Measurements from ENCODE around the gene DOC2A. TPM values are rescaled to one million over a fixed set of nuclear protein-coding genes. Genes with fewer than 3 reads are reported as not detected.

The DOC2A gene
- total RNA-seq, 1 donor from 2014 or later, result 3.1 TPM

GRCh38 chr16:30006659-30007377 lies 4.0 kb downstream of the DOC2A start:
- no peak overlapping the region for H3K4me3 Mint-ChIP-seq
- Histone ChIP-seq H2AFZ (replicated peaks) (no peak overlapping the region), H3F3A (ENCODE audit: low read depth) (peaks cover 9% of the 10 kb centered on the region), H3K4me2 (no peak overlapping the region), H3K4me1 (peaks cover 11% of the 10 kb centered on the region), H3K9me3 (ENCODE audit: low read depth) (no peaks in the 10 kb centered on the region), H3K9ac (no peak overlapping the region), H3K27ac (no peak overlapping the region), H3K4me3 (no peak overlapping the region), H4K20me1 (ENCODE audit: low read depth) (peaks cover 4% of the 10 kb centered on the region), H3K36me3 (no peaks in the 10 kb centered on the region), H3K79me2 (ENCODE audit: low read depth) (no peaks in the 10 kb centered on the region), H3K27me3 (peaks cover 31% of the 10 kb centered on the region)
- TF ChIP-seq EZH2phosphoT487 (IDR thresholded peaks at IDR 0.05) (no peak), CTCF (IDR thresholded peaks at IDR 0.05) (no peak), EZH2 (IDR thresholded peaks at IDR 0.05) (no peak)
- no peak for DNase-seq (ENCODE audit: low spot score)
- no peaks in the 10 kb centered on the region for H3K9me3 Mint-ChIP-seq
- peaks cover 3% of the 10 kb centered on the region for H3K36me3 Mint-ChIP-seq
- H3K27ac Mint-ChIP-seq, result no peak overlapping the region
- peaks cover 11% of the 10 kb centered on the region for H3K4me1 Mint-ChIP-seq
- H3K27me3 Mint-ChIP-seq (ENCODE audit: insufficient read depth, low read depth), result peaks cover 5% of the 10 kb centered on the region

- Mint-ChIP-seq H3K27ac (no peak overlapping the region), H3K36me3 (peaks cover 3% of the 10 kb centered on the region), H3K4me1 (peaks cover 9% of the 10 kb centered on the region), H3K27me3 (ENCODE audit: insufficient read depth, low read depth) (peaks cover 8% of the 10 kb centered on the region), H3K4me3 (no peak overlapping the region), H3K9me3 (no peaks in the 10 kb centered on the region)
- Histone ChIP-seq H3K4me3 (no peak overlapping the region), H3K9ac (no peak overlapping the region), H3K27ac (no peak overlapping the region), H3K9me3 (ENCODE audit: low read depth) (no peaks in the 10 kb centered on the region), H3K4me1 (peaks cover 7% of the 10 kb centered on the region), H2AFZ (replicated peaks) (no peak overlapping the region), H3K79me2 (ENCODE audit: low read depth) (no peaks in the 10 kb centered on the region), H3K27me3 (peaks cover 24% of the 10 kb centered on the region), H3K36me3 (no peaks in the 10 kb centered on the region), H3K4me2 (no peak overlapping the region), H3F3A (ENCODE audit: low read depth) (peaks cover 2% of the 10 kb centered on the region), H4K20me1 (ENCODE audit: low read depth) (peaks cover 4% of the 10 kb centered on the region)
- TF ChIP-seq CTCF (IDR thresholded peaks at IDR 0.05), result no peak
- no peak for TF ChIP-seq EZH2 (IDR thresholded peaks at IDR 0.05)
- TF ChIP-seq EZH2phosphoT487 (IDR thresholded peaks at IDR 0.05), result no peak
- DNase-seq (ENCODE audit: low spot score), result no peak
Measured at GRCh38 chr16:30006095-30006473, 4.7 kb downstream of the DOC2A start.

GRCh38 chr16:30005341-30006094 lies 5.3 kb downstream of the DOC2A start:
- no peak overlapping the region for H3K27ac ChIP-seq
- no peak overlapping the region for H3K9ac ChIP-seq
- no peaks in the 10 kb centered on the region for H3K9me3 Mint-ChIP-seq
- H3K4me3 Mint-ChIP-seq, result no peak overlapping the region
- no peaks in the 10 kb centered on the region for H3K9me3 ChIP-seq (ENCODE audit: low read depth)
- no peaks in the 10 kb centered on the region for H3F3A ChIP-seq (ENCODE audit: low read depth)
- peak; percentile 70 for DNase-seq (ENCODE audit: low spot score)
- no peak overlapping the region for H3K4me3 ChIP-seq
- no peak overlapping the region for H3K27ac Mint-ChIP-seq
- no peaks in the 10 kb centered on the region for H3K79me2 ChIP-seq (ENCODE audit: low read depth)
- no peak overlapping the region for H2AFZ ChIP-seq (replicated peaks)
- peaks cover 8% of the 10 kb centered on the region for H3K27me3 Mint-ChIP-seq (ENCODE audit: insufficient read depth, low read depth)
- H3K4me2 ChIP-seq, result no peak overlapping the region
- H3K4me1 ChIP-seq, result peaks cover 6% of the 10 kb centered on the region
- H3K27me3 ChIP-seq, result peaks cover 18% of the 10 kb centered on the region
- TF ChIP-seq CTCF (IDR thresholded peaks at IDR 0.05) (peak; percentile 80), EZH2phosphoT487 (IDR thresholded peaks at IDR 0.05) (no peak)
- H3K36me3 Mint-ChIP-seq, result peaks cover 3% of the 10 kb centered on the region
- H4K20me1 ChIP-seq (ENCODE audit: low read depth), result peaks cover 4% of the 10 kb centered on the region
- no peaks in the 10 kb centered on the region for H3K36me3 ChIP-seq
- H3K4me1 Mint-ChIP-seq, result peaks cover 8% of the 10 kb centered on the region

Data from neural progenitor cell (in vitro differentiated cells).